HCT116 (cell line): ENCODE results near the gene CACNA1C. TPM values are rescaled to one million over a fixed set of nuclear protein-coding genes. Genes with fewer than 3 reads are reported as not detected.

Experiments used
- ATAC-seq: fragments of 200-7000 bp; cut with Tn5 transposase; 2 replicates; pipeline ENCODE4 v1.9.1; 2020; ENCODE audit warnings: mild to moderate bottlenecking, moderate library complexity
- BruUV-seq: library from RNA; stranded (reverse); fragments of 400-500 nt; replicated peaks from 2 replicates; lab custom pipeline; 2021; lab: Mats Ljungman, UMichigan
- CTCF ChIA-PET: fragments of 300-600 bp; sonication (Branson Sonifier 250); formaldehyde crosslinking; loops from one replicate; lab custom pipeline; 2021; ENCODE audit warnings: antibody characterized with exemption; lab: Charles Lee
- POLR2A ChIA-PET: fragments of 300-600, 350-600 bp; sonication (Branson Sonifier 250); formaldehyde crosslinking; loops from one replicate; lab custom pipeline; 2021; ENCODE audit warnings: antibody characterized with exemption; lab: Charles Lee
- RAD21 ChIA-PET, 2 experiments: fragments of 300-600 bp; sonication (Branson Sonifier 250); formaldehyde crosslinking; loops; one replicate each; lab custom pipeline; 2023; ENCODE audit warnings: low total read pairs in 2 of 2; ENCODE audit not compliant: uncharacterized antibody in 2 of 2, unreplicated experiment in 2 of 2, low non-redundant PET in 1 of 2; lab: Charles Lee
- DNase-seq: peaks from one replicate; pipeline ENCODE4 v3.0.0-alpha.2; 2010; ENCODE audit warnings: low read depth, low spot score
- H2AFZ ChIP-seq: fragments of 200-600 bp; shearing (Covaris generic), sonication (generic); 2 replicates; pipeline ENCODE4 v1.6.1; 2017; ENCODE audit warnings: low read depth, mixed run types, mixed read lengths, antibody characterized with exemption, low read length; ENCODE audit not compliant: poor library complexity, severe bottlenecking
- H3K27ac ChIP-seq: 2 replicates; pipeline ENCODE4 v1.5.1; 2012; ENCODE audit warnings: low read depth, low read length
- H3K27me3 ChIP-seq: fragments of 200-600 bp; sonication (generic); 2 replicates; pipeline ENCODE4 v1.6.1; 2016; ENCODE audit warnings: mixed run types, low read length, mixed read lengths; ENCODE audit not compliant: insufficient read depth
- H3K36me3 ChIP-seq, 2 experiments: fragments of 200-500 bp in 1 of 2; fragments of 200-600 bp in 1 of 2; sonication (Bioruptor generic) in 1 of 2; sonication (generic) in 1 of 2; 2 replicates each; pipeline versions ENCODE4 v1.5.1 to v1.6.1; 2014 to 2016; ENCODE audit warnings: low read length in 2 of 2, inconsistent platforms in 1 of 2, mixed read lengths in 1 of 2, mixed run types in 1 of 2; ENCODE audit not compliant: insufficient read depth in 2 of 2, control insufficient read depth in 1 of 2
- H3K4me1 ChIP-seq, 2 experiments: fragments of 200-600 bp in 1 of 2; sonication (generic) in 1 of 2; 2 replicates each; pipeline versions ENCODE4 v1.5.1 to v1.6.1; 2012 to 2017; ENCODE audit warnings: low read length in 2 of 2, inconsistent platforms in 1 of 2, mild to moderate bottlenecking in 1 of 2, mixed read lengths in 1 of 2, mixed run types in 1 of 2, moderate library complexity in 1 of 2; ENCODE audit not compliant: insufficient read depth in 2 of 2, control insufficient read depth in 1 of 2
- H3K4me2 ChIP-seq: fragments of 200-600 bp; sonication (generic); 2 replicates; pipeline ENCODE4 v1.6.1; 2017; ENCODE audit warnings: mixed run types, low read length, mixed read lengths
- H3K4me3 ChIP-seq, 2 experiments: fragments of 200-600 bp in 1 of 2; sonication (generic) in 1 of 2; replicated peaks in 1 of 2; 2 replicates each; pipeline ENCODE4 v1.5.1; 2011 to 2016; ENCODE audit warnings: low read length in 2 of 2, control low read depth in 1 of 2, low read depth in 1 of 2, mild to moderate bottlenecking in 1 of 2, mixed read lengths in 1 of 2, mixed run types in 1 of 2
- H3K79me2 ChIP-seq: fragments of 200-600 bp; sonication (generic); 2 replicates; pipeline ENCODE4 v1.6.1; 2017; ENCODE audit warnings: mild to moderate bottlenecking, mixed run types, low read length, moderate library complexity, mixed read lengths; ENCODE audit not compliant: insufficient read depth
- H3K9ac ChIP-seq: fragments of 200-600 bp; sonication (generic); 2 replicates; pipeline ENCODE4 v1.6.1; 2016; ENCODE audit warnings: low read length, mixed read lengths
- H3K9me2 ChIP-seq: fragments of 200-600 bp; sonication (generic), shearing (Covaris generic); 2 replicates; pipeline ENCODE4 v1.6.1; 2017; ENCODE audit warnings: mixed run types, mild to moderate bottlenecking, moderate library complexity; ENCODE audit not compliant: insufficient read depth
- H3K9me3 ChIP-seq, 2 experiments: fragments of 200-500 bp in 1 of 2; fragments of 200-600 bp in 1 of 2; sonication (Bioruptor generic) in 1 of 2; sonication (generic) in 1 of 2; 2 replicates each; pipeline ENCODE4 v1.6.1; 2014 to 2017; ENCODE audit warnings: low read length in 2 of 2, mixed read lengths in 2 of 2, inconsistent platforms in 1 of 2, low read depth in 1 of 2, mild to moderate bottlenecking in 1 of 2, mixed run types in 1 of 2, moderate library complexity in 1 of 2; ENCODE audit not compliant: control insufficient read depth in 1 of 2, insufficient read depth in 1 of 2
- H4K20me1 ChIP-seq: fragments of 200-600 bp; sonication (generic), shearing (Covaris generic); 2 replicates; pipeline ENCODE4 v1.6.1; 2017; ENCODE audit warnings: mixed run types, mild to moderate bottlenecking, moderate library complexity; ENCODE audit not compliant: insufficient read depth
- ATF3 ChIP-seq: IDR thresholded peaks from 2 replicates; pipeline ENCODE4 v1.6.1; 2012
- CBX3 ChIP-seq: IDR thresholded peaks from 2 replicates; pipeline ENCODE4 v1.6.1; 2012; ENCODE audit warnings: low read depth
- CEBPB ChIP-seq: IDR thresholded peaks from 2 replicates; pipeline ENCODE4 v1.6.1; 2012; ENCODE audit warnings: low read depth
- CTCF ChIP-seq, 3 experiments: fragments of 200-600 bp in 1 of 3; sonication (generic) in 1 of 3; IDR thresholded peaks in 2 of 3; conservative IDR thresholded peaks in 1 of 3; 2 replicates each; pipeline ENCODE4 v1.5.1; 2012 to 2017; ENCODE audit warnings: low read depth in 2 of 3, low read length in 2 of 3, antibody characterized with exemption in 1 of 3, borderline replicate concordance in 1 of 3, control low read depth in 1 of 3, mild to moderate bottlenecking in 1 of 3, mixed read lengths in 1 of 3, mixed run types in 1 of 3, moderate library complexity in 1 of 3; ENCODE audit not compliant: insufficient read depth in 1 of 3
- ELF1 ChIP-seq: IDR thresholded peaks from 2 replicates; pipeline ENCODE4 v1.6.1; 2012; ENCODE audit warnings: low read depth, borderline replicate concordance
- EZH2 ChIP-seq: fragments of 200-600 bp; sonication (generic); IDR thresholded peaks from 2 replicates; pipeline ENCODE4 v1.6.1; 2017; ENCODE audit warnings: antibody characterized with exemption, mixed run types
- EZH2phosphoT487 ChIP-seq: fragments of 200-600 bp; IDR thresholded peaks from 2 replicates; pipeline ENCODE4 v1.6.1; 2018; ENCODE audit warnings: antibody characterized with exemption, borderline replicate concordance
- FOSL1 ChIP-seq: IDR thresholded peaks from 2 replicates; pipeline ENCODE4 v1.6.1; 2012; ENCODE audit warnings: low read depth
- POLR2A ChIP-seq: IDR thresholded peaks from 2 replicates; pipeline ENCODE4 v1.7.0; 2011; ENCODE audit warnings: borderline replicate concordance; ENCODE audit not compliant: insufficient read depth, insufficient read length; ENCODE audit errors: extremely low read depth
- POLR2AphosphoS5 ChIP-seq: IDR thresholded peaks from 2 replicates; pipeline ENCODE4 v1.6.1; 2011; ENCODE audit warnings: mild to moderate bottlenecking, low read depth, low read length, moderate library complexity
- RAD21 ChIP-seq: IDR thresholded peaks from 2 replicates; pipeline ENCODE4 v1.6.1; 2012; ENCODE audit warnings: low read depth, mild to moderate bottlenecking
- REST ChIP-seq: IDR thresholded peaks from 2 replicates; pipeline ENCODE4 v1.6.1; 2012; ENCODE audit warnings: low read depth
- SP1 ChIP-seq: IDR thresholded peaks from 2 replicates; pipeline ENCODE4 v1.6.1; 2012; ENCODE audit warnings: low read depth
- SRF ChIP-seq: IDR thresholded peaks from 2 replicates; pipeline ENCODE4 v1.6.1; 2012; ENCODE audit warnings: low read depth
- TCF7L2 ChIP-seq: IDR thresholded peaks from 2 replicates; pipeline ENCODE4 v1.7.0; 2011; ENCODE audit warnings: borderline replicate concordance, inconsistent platforms; ENCODE audit not compliant: insufficient read depth, insufficient read length; ENCODE audit errors: extremely low read depth
- ZBTB33 ChIP-seq: IDR thresholded peaks from 2 replicates; pipeline ENCODE4 v1.6.1; 2011; ENCODE audit warnings: mild to moderate bottlenecking, low read length, moderate library complexity; ENCODE audit not compliant: insufficient replicate concordance; ENCODE audit errors: extremely low read depth
- ZFX ChIP-seq: fragments of 450-650 bp; IDR thresholded peaks from 2 replicates; pipeline ENCODE4 v1.6.1; 2017
- ZNF274 ChIP-seq: fragments of 200-500 bp; sonication (Bioruptor generic); IDR thresholded peaks from 2 replicates; pipeline ENCODE4 v1.6.1; 2014; ENCODE audit warnings: mild to moderate bottlenecking, low read depth, low read length, inconsistent platforms
- intact Hi-C: fragments of 100-400 bp; cut with micrococcal nuclease; formaldehyde crosslinking; loops from 2 replicates; pipeline ENCODE4 v1.10.0; 2022
- total RNA-seq: library from RNA; stranded (reverse); gene quantifications from one replicate; pipeline ENCODE4 v1.2.1, GENCODE V29; 2021; ENCODE audit not compliant: unreplicated experiment

The CACNA1C gene
- total RNA-seq, 1 experiment from 2014 or later, result 0.05 TPM

- no peaks in the 10 kb centered on the region for H4K20me1 ChIP-seq
- no peak overlapping the region for H3K4me3 ChIP-seq
- ChIA-PET RAD21 (no interaction called here), CTCF (no interaction called here), POLR2A (no interaction called here)
- H3K36me3 ChIP-seq, result no peaks in the 10 kb centered on the region
- H3K27me3 ChIP-seq, result no peaks in the 10 kb centered on the region
- H3K4me1 ChIP-seq, result no peaks in the 10 kb centered on the region
- H3K79me2 ChIP-seq, result no peaks in the 10 kb centered on the region
- H3K9me3 ChIP-seq, result no peaks in the 10 kb centered on the region
- ATAC-seq (no peak), DNase-seq (no peak)
- TF ChIP-seq EZH2 (no peak), ZNF274 (no peak), ZFX (no peak), ATF3 (no peak), TCF7L2 (no peak), CTCF (IDR thresholded peaks at IDR 0.05 in 2 of 3, conservative IDR thresholded peaks at IDR 0.05 in 1 of 3; ENCODE audit: borderline replicate concordance in 1 of 3, insufficient read depth in 1 of 3, low read depth in 2 of 3, low read length in 2 of 3) (no peak), ZBTB33 (no peak), SP1 (no peak), EZH2phosphoT487 (no peak), RAD21 (no peak), REST (no peak), ELF1 (no peak), FOSL1 (no peak), CEBPB (no peak), POLR2A (no peak), CBX3 (no peak), POLR2AphosphoS5 (no peak), SRF (no peak)
- H3K27ac ChIP-seq, result no peak overlapping the region
- no peak overlapping the region for H3K4me2 ChIP-seq
- no peak overlapping the region for H3K9ac ChIP-seq
- no peaks in the 10 kb centered on the region for H3K9me2 ChIP-seq
- BruUV-seq, result no TSS peak
- no peak overlapping the region for H2AFZ ChIP-seq
- intact Hi-C loops, result no loop called here
Observed at GRCh38 chr12:2662524-2662923, 609.7 kb downstream of the CACNA1C start.
